Endothelial cell (in vitro differentiated cells): Measurements from ENCODE around the gene BIRC6. TPM values are rescaled to one million over a fixed set of nuclear protein-coding genes. Genes with fewer than 3 reads are reported as not detected.

Experiments
- DNase-seq: peaks from one replicate; pipeline ENCODE4 v3.0.0; 2021; ENCODE audit warnings: low spot score
- H3K27ac Mint-ChIP-seq: one replicate; pipeline ENCODE4 v1.8.0; 2021; ENCODE audit warnings: mixed read lengths, inconsistent platforms; ENCODE audit not compliant: unreplicated experiment
- H3K27me3 Mint-ChIP-seq: one replicate; pipeline ENCODE4 v1.8.0; 2021; ENCODE audit warnings: mild to moderate bottlenecking, moderate library complexity, mixed read lengths, inconsistent platforms; ENCODE audit not compliant: unreplicated experiment
- H3K36me3 Mint-ChIP-seq: one replicate; pipeline ENCODE4 v1.8.0; 2021; ENCODE audit warnings: mild to moderate bottlenecking, low read depth, mixed read lengths, inconsistent platforms; ENCODE audit not compliant: unreplicated experiment
- H3K4me1 Mint-ChIP-seq: one replicate; pipeline ENCODE4 v1.8.0; 2021; ENCODE audit warnings: mild to moderate bottlenecking, mixed read lengths, inconsistent platforms; ENCODE audit not compliant: unreplicated experiment
- H3K4me3 Mint-ChIP-seq: one replicate; pipeline ENCODE4 v1.8.0; 2021; ENCODE audit warnings: mild to moderate bottlenecking, mixed read lengths, inconsistent platforms; ENCODE audit not compliant: unreplicated experiment
- H3K9me3 Mint-ChIP-seq: one replicate; pipeline ENCODE4 v1.8.0; 2021; ENCODE audit warnings: mixed read lengths, inconsistent platforms; ENCODE audit not compliant: unreplicated experiment
- total RNA-seq: library from RNA; stranded (reverse); fragmentation: NEBNext Ultra II Directional; extraction: Animal tissue kit (Norgen Biotek cat#: 25700); gene quantifications from one replicate; pipeline ENCODE4 v1.2.1, GENCODE V29; 2021; ENCODE audit not compliant: unreplicated experiment
- TF ChIP-seq, protein P1 (sequence below): fragments of 200-600 bp; sonication (generic); IDR thresholded peaks from one replicate; pipeline ENCODE4 v1.5.0; 2021; ENCODE audit warnings: antibody characterized with exemption; ENCODE audit not compliant: unreplicated experiment

The BIRC6 gene
- total RNA-seq, 1 donor from 2014 or later, result 125 TPM

- no peaks in the 10 kb centered on the region for H3K4me1 Mint-ChIP-seq
- peaks cover 3% of the 10 kb centered on the region for H3K27me3 Mint-ChIP-seq
- no peaks in the 10 kb centered on the region for H3K9me3 Mint-ChIP-seq
- DNase-seq, result no peak
- H3K36me3 Mint-ChIP-seq, result peaks cover 21% of the 10 kb centered on the region
- H3K27ac Mint-ChIP-seq, result no peak overlapping the region
- H3K4me3 Mint-ChIP-seq, result no peak overlapping the region
- TF ChIP-seq, protein P1, sequence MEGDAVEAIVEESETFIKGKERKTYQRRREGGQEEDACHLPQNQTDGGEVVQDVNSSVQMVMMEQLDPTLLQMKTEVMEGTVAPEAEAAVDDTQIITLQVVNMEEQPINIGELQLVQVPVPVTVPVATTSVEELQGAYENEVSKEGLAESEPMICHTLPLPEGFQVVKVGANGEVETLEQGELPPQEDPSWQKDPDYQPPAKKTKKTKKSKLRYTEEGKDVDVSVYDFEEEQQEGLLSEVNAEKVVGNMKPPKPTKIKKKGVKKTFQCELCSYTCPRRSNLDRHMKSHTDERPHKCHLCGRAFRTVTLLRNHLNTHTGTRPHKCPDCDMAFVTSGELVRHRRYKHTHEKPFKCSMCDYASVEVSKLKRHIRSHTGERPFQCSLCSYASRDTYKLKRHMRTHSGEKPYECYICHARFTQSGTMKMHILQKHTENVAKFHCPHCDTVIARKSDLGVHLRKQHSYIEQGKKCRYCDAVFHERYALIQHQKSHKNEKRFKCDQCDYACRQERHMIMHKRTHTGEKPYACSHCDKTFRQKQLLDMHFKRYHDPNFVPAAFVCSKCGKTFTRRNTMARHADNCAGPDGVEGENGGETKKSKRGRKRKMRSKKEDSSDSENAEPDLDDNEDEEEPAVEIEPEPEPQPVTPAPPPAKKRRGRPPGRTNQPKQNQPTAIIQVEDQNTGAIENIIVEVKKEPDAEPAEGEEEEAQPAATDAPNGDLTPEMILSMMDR, result no peak
Observed at GRCh38 chr2:32485399-32485798, 128.6 kb downstream of the BIRC6 start.

DNA sequence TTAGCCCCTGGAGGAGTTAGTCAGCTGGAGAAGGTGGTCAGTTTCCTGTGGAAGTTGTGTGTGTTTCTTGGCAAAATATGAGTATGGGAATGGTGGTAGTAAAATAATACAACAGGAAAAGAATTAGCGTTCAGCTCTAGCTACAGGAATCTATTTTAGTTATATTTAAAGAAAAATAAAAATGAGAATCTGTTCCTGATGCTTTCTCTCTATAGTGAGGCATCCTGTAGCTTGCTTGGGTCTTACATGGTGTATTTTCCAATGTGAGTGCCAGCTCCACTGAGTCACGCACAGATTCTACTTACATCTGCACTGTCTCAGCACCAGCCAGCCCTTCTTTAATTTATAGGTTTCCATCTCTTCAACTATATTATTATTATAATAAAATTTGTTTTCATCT, 132.2 kb downstream of the BIRC6 start:
- no peak for DNase-seq
- Mint-ChIP-seq H3K27ac (no peak overlapping the region), H3K4me3 (no peak overlapping the region), H3K4me1 (no peaks in the 10 kb centered on the region), H3K9me3 (no peaks in the 10 kb centered on the region), H3K36me3 (peaks cover 8% of the 10 kb centered on the region), H3K27me3 (no peaks in the 10 kb centered on the region)
- TF ChIP-seq, protein P1, result no peak

- H3K4me3 Mint-ChIP-seq, result no peak overlapping the region
- no peak overlapping the region for H3K27ac Mint-ChIP-seq
- H3K4me1 Mint-ChIP-seq, result no peaks in the 10 kb centered on the region
- no peaks in the 10 kb centered on the region for H3K27me3 Mint-ChIP-seq
- no peak for DNase-seq
- H3K36me3 Mint-ChIP-seq, result no peaks in the 10 kb centered on the region
- TF ChIP-seq, protein P1, result no peak
- no peaks in the 10 kb centered on the region for H3K9me3 Mint-ChIP-seq
Observed at GRCh38 chr2:32491346-32491745, 134.5 kb downstream of the BIRC6 start.

- peaks cover 9% of the 10 kb centered on the region for H3K36me3 Mint-ChIP-seq
- no peak overlapping the region for H3K27ac Mint-ChIP-seq
- no peak overlapping the region for H3K4me3 Mint-ChIP-seq
- TF ChIP-seq, protein P1, result no peak
- no peaks in the 10 kb centered on the region for H3K27me3 Mint-ChIP-seq
- no peaks in the 10 kb centered on the region for H3K9me3 Mint-ChIP-seq
- DNase-seq, result no peak
- H3K4me1 Mint-ChIP-seq, result no peaks in the 10 kb centered on the region
Observed at GRCh38 chr2:32495139-32495538, 138.3 kb downstream of the BIRC6 start.

DNA sequence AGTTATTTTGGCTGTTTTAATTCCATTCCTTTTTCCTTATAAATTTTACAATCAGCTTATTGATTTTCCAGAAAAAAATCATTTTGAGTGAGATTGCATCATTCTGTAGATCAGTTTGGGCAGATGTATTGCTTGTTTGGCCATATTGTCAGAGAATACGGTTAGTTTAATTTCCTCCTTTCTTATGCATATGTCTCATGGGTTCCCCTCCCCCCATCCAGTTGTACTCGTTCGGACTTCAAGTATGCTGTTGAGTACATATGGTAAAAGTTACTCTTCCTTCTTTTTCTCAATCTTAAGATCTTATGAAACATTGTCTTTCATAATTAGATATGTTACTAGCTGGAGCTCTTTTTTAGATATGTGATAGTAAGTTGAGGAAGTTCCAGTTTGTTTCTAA, 139.8 kb downstream of the BIRC6 start:
- no peak for DNase-seq
- H3K27me3 Mint-ChIP-seq, result no peaks in the 10 kb centered on the region
- H3K4me3 Mint-ChIP-seq, result no peak overlapping the region
- no peaks in the 10 kb centered on the region for H3K9me3 Mint-ChIP-seq
- TF ChIP-seq, protein P1, result no peak
- H3K27ac Mint-ChIP-seq, result no peak overlapping the region
- H3K36me3 Mint-ChIP-seq, result peaks cover 9% of the 10 kb centered on the region
- H3K4me1 Mint-ChIP-seq, result no peaks in the 10 kb centered on the region
